A549 treated with AZD2906 at 1 μM for 4 hours (cell line): ENCODE data around the gene ARHGDIA. TPM values are rescaled to one million over a fixed set of nuclear protein-coding genes. Genes with fewer than 3 reads are reported as not detected.

Experiments
- total RNA-seq: library from RNA; stranded (reverse); fragments of 200-300 nt; extraction: Qiagen RNA extraction; gene quantifications from 5 replicates; pipeline ENCODE4 v1.2.3, GENCODE V29; 2022

ARHGDIA gene
- 592 to 701 TPM (median 654 TPM) in 5 replicates for total RNA-seq

GRCh38 chr17:81870981-81871386 is at the start of gene ARHGDIA:
ARHGDIA (minus strand) TSS chr17:81871337; CDS start chr17:81869930, 1,407 bp downstream.

DNA sequence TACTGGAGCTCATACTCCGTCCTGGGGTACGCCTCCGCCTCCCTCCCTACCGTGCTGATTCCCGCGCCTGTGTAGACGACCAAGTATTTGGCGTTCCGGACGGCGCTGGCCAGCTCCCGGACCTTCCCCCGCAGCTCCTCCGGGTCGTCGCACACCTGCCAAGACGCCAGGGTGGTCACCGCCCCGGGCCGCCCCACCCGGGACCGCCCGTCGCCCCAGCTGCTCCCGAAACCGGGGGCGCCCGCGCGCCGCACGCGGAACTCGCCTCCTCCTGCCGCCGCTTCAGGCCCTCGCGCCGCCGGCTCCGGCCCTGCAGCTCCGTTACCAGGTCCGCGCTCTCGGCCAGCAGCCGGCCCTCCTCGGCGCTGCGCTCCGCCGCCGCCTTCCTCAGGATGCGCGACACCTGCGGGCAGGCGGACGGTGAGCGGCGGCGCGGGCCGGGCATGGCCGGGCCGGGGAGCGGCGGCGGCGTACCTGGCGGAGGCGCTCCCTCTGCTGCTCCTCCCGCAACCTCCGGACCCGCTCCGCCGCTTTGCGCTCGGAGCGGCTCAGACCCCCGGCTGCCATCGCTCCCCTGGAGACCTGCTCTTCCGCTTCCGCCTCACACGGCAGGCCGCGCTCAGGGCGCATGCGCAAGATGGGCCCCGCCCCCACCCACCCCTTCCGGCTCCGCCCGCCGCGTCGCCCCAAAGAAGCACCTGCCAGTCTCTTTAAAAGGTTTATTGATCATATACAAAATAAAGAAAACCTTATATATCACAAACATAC is 46.6 kb upstream of the ARHGDIA start, which contains the start of gene SIRT7:
SIRT7 (minus strand) TSS at position 612 of the 768 bp plus-strand sequence; CDS start at position 567, 45 bp downstream.

DNA sequence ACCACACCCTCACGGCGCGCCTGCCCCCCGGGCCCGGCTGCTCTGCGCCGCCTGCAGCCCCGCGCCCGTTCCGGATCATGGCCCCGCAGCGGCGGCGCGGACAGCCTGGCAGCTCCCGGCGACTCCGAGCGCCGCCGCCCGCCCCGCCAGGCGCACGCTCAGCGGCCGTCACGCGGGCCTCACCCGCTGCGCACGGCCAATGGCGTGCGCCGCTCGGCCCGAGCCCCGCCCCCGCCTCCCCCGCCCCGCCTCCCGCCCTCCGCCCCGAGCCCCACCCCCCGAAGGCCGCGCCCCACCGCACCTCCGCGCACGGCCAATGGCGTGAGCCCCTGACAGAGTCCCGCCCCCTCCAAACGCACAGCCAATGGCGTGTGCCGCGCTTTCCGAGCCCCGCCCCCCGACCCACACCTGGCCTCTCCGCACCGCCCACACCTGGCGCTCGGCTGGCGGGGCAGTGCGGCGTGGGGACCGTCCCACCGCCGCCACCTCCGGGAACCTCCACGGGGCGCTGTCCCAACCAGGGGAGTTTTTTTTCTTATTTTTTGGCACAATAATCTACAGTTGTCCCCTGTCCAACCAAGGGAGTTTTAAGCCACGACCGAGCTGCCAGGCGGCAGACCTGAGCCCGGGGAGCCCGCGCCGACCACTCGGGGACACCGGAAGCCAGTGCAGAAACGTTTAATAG is 40.3 kb upstream of the ARHGDIA start, which contains the start of gene PCYT2:
PCYT2 (minus strand) TSS at position 123 of the 685 bp plus-strand sequence; CDS start at position 79, 44 bp downstream.

DNA sequence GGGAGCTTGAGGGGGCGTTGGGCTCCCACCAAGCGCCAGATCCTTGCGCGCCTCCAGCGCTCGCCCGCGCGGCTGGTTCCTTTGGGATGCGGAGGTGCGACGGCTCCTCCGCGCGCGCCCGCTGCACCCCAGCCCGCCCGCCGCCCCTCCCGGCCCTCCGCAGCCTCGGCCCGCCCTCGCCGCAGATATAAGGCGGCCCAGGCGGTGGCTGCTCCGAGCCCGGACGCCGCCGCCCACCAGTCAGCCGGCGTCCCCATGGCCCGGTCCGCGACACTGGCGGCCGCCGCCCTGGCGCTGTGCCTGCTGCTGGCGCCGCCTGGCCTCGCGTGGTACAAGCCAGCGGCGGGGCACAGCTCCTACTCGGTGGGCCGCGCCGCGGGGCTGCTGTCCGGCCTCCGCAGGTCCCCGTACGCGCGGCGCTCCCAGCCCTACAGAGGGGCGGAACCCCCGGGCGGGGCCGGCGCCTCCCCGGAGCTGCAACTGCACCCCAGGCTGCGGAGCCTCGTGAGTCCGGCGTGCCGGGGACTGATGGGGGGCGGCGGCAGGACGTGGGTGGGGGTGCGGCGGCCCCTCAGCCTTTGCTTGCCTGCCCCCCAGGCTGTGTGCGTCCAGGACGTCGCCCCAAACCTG is 31.0 kb upstream of the ARHGDIA start, which contains the start of gene NPB:
NPB (plus strand) TSS at position 216 of the 630 bp plus-strand sequence; CDS start at position 256, 40 bp downstream.

DNA sequence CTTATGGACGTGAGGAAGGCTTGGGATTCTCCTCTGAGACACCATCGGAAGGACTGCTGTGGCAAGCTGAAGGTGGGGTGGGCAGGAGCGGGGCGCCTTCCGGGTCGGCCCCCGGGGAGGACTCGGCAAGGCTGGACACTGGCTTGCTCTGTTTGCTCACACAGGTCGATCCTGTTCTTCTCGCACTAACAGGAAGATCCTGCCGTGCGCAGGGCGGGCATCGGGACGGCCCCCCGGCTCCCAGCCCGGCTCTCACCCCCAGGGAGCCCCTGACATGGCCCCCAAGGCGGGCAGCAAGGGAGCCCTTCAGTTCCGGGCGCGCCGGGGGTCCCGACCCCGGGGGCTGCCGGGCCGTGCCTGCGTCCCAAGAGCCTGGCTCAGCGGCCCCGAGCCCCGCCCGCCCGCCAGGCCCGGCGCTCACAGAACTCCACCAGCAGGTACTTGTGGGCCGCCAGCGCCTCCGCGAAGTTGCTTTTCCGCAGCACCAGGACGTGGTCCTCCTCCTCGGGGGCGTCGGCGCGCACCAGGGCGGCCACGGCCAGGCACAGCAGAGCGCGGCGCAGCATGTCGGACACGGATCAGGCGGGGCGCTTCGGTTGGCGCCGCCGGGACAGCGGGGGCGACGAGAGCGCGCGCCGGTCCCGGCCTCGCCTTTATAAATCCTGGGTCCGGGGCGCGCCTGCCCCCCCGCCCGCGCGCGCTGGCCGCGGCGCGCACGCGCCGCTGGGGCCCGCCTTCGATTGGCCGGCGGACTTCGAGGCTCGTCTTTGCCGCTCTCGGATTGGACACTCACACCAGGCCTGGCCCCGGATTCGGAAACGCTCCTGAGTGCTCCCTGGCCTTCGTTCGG is 11.0 kb downstream of the ARHGDIA start, which contains the start of gene P4HB:
P4HB (minus strand) TSS at position 630 of the 850 bp plus-strand sequence; CDS start at position 566, 64 bp downstream.

DNA sequence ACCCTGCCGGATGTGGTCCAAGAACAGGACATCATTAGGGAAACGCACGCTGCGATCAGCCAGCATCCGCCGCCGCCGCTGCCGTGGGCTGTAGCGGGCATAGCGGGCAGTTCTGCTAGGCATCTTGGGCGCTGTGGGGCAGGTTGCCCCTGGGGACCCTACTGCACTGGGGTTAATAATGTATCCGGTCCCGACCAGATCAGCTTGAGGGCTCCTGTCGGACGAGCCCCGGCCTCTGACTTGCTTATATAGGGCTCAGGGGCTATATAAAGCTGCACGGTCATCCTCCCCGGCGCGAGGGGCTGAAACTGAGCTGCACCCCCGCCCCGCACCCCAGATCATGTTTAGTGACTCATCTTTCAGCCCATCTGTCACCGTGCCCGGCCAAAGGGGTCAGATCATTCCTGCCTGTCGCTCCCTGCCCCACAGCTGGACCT is 36.3 kb downstream of the ARHGDIA start, which contains the start of gene PPP1R27:
PPP1R27 (minus strand) TSS at position 220 of the 437 bp plus-strand sequence; CDS start at position 123, 97 bp downstream.

DNA sequence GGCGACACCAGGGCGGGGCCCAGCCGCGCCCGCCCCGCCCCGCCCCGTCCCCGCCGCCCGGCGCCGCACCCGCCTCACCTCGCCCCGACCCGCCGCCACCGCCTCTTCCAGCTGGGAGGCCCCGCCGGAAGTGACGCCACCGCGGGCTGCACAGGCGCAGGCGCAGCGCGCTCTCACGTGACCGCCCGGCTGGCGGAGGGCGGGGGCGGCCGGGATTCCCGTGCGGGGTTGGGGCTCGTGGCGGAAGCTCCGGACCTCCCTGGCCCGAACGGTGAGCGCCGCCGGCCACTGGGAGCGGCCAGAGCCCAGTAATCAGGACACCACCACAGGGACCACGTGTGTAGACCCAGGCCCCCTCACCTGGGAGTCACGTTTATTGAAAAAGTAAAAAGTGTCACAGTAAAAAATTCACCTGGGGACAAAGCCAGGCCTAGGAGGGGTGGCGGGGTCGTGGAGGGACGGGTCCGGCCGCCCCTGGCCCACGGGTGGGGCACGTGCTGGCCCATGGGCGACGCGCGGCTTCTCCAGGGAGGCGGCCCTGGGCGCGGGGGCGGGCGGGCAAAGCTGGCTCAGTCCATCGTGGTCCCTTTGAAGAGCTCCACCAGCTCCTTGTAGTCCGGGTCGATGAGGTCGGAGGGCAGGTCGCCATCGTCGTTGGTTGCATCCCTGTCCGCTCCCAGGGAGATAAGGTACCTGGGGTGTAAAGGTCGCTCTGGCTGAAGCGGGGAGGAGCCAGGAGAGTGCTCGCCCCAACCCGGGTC is 37.8 kb downstream of the ARHGDIA start, which contains the start of gene MCRIP1:
MCRIP1 (minus strand) TSS at position 132 of the 761 bp plus-strand sequence. CDS start 8,785 bp downstream, outside the sequence.

Other genes with a start within 250 kb of the ARHGDIA start
- 89.6 to 96.7 TPM (median 94.0 TPM) in 5 replicates for gene NPLOC4, start 234.2 kb downstream of the ARHGDIA start, total RNA-seq
- gene TSPAN10, start 234.1 kb downstream of the ARHGDIA start, total RNA-seq, result 3.5 to 5.8 TPM (median 5.0 TPM) in 5 replicates
- 1.5 to 2.8 TPM (median 2.4 TPM) in 5 replicates for gene PDE6G, start 214.8 kb downstream of the ARHGDIA start, total RNA-seq
- 31.9 to 66.1 TPM (median 60.6 TPM) in 5 replicates for gene OXLD1, start 204.7 kb downstream of the ARHGDIA start, total RNA-seq
- 58.3 to 69.6 TPM (median 60.1 TPM) in 5 replicates for gene CCDC137, start 204.6 kb downstream of the ARHGDIA start, total RNA-seq
- gene ARL16, start 187.5 kb downstream of the ARHGDIA start, total RNA-seq, result 44.8 to 49.2 TPM (median 48.3 TPM) in 5 replicates
- 127 to 207 TPM (median 193 TPM) in 5 replicates for gene HGS, start 187.3 kb downstream of the ARHGDIA start, total RNA-seq
- 223 to 334 TPM (median 303 TPM) in 5 replicates for gene MRPL12, start 168.0 kb downstream of the ARHGDIA start, total RNA-seq
- 26.6 to 46.9 TPM (median 43.3 TPM) in 5 replicates for gene SLC25A10, start 159.1 kb downstream of the ARHGDIA start, total RNA-seq
- gene GCGR, start 67.2 kb downstream of the ARHGDIA start, total RNA-seq, result 0.14 to 0.55 TPM (median 0.34 TPM) in 5 replicates
- gene MCRIP1, start 38.0 kb downstream of the ARHGDIA start, total RNA-seq, result 79.5 to 107 TPM (median 101 TPM) in 5 replicates
- 0.08 to 0.35 TPM (median 0.18 TPM) in 5 replicates for gene PPP1R27, start 36.3 kb downstream of the ARHGDIA start, total RNA-seq
- gene P4HB, start 10.8 kb downstream of the ARHGDIA start, total RNA-seq, result 673 to 727 TPM (median 692 TPM) in 5 replicates
- gene ALYREF, start 20.2 kb upstream of the ARHGDIA start, total RNA-seq, result 167 to 248 TPM (median 232 TPM) in 5 replicates
- gene ANAPC11, start 20.4 kb upstream of the ARHGDIA start, total RNA-seq, result 185 to 310 TPM (median 289 TPM) in 5 replicates
- gene NPB, start 30.9 kb upstream of the ARHGDIA start, total RNA-seq, result 0.33 to 0.67 TPM (median 0.49 TPM) in 5 replicates
- 14.1 to 18.1 TPM (median 16.6 TPM) in 5 replicates for gene PCYT2, start 40.1 kb upstream of the ARHGDIA start, total RNA-seq
- 27.2 to 45.6 TPM (median 41.6 TPM) in 5 replicates for gene SIRT7, start 46.8 kb upstream of the ARHGDIA start, total RNA-seq
- 23.3 to 32.3 TPM (median 28.5 TPM) in 5 replicates for gene MAFG, start 56.4 kb upstream of the ARHGDIA start, total RNA-seq
- gene PYCR1, start 66.0 kb upstream of the ARHGDIA start, total RNA-seq, result 68.3 to 88.4 TPM (median 85.4 TPM) in 5 replicates
- not detected in 5 replicates for gene MYADML2, start 75.9 kb upstream of the ARHGDIA start, total RNA-seq
- gene NOTUM, start 89.8 kb upstream of the ARHGDIA start, total RNA-seq, result 0.18 to 0.55 TPM (median 0.34 TPM) in 5 replicates
- 20.1 to 29.2 TPM (median 26.5 TPM) in 5 replicates for gene ASPSCR1, start 106.3 kb upstream of the ARHGDIA start, total RNA-seq
- 135 to 206 TPM (median 183 TPM) in 5 replicates for gene CENPX, start 151.5 kb upstream of the ARHGDIA start, total RNA-seq
- gene LRRC45, start 152.0 kb upstream of the ARHGDIA start, total RNA-seq, result 8.9 to 17.5 TPM (median 12.8 TPM) in 5 replicates
- 24.9 to 43.1 TPM (median 39.9 TPM) in 5 replicates for gene RAC3, start 160.3 kb upstream of the ARHGDIA start, total RNA-seq
- gene DCXR, start 166.4 kb upstream of the ARHGDIA start, total RNA-seq, result 65.2 to 110 TPM (median 102 TPM) in 5 replicates
- 16.5 to 26.6 TPM (median 25.1 TPM) in 5 replicates for gene RFNG, start 180.5 kb upstream of the ARHGDIA start, total RNA-seq
- gene GPS1, start 180.6 kb upstream of the ARHGDIA start, total RNA-seq, result 108 to 148 TPM (median 138 TPM) in 5 replicates
- gene DUS1L, start 194.5 kb upstream of the ARHGDIA start, total RNA-seq, result 73.5 to 153 TPM (median 133 TPM) in 5 replicates
- 112 to 154 TPM (median 145 TPM) in 5 replicates for gene FASN, start 226.9 kb upstream of the ARHGDIA start, total RNA-seq